ENCODE data around the gene SRGN. TPM values are rescaled to one million over a fixed set of nuclear protein-coding genes. Genes with fewer than 3 reads are reported as not detected.

SRGN gene
- total and polyA plus RNA-seq, 2 donors (not counting 1 experiment from before 2014, with no cell fraction given) = 47.3 to 52.3 TPM

GRCh38 chr10:69097729-69098128, 9.8 kb downstream of the SRGN start:
- H4K20me1 ChIP-seq (ENCODE audit: control insufficient read depth, insufficient read depth, low read length, poor library complexity, severe bottlenecking) = no peaks in the 10 kb centered on the region
- 100% methylated on average over 2 of the region's 4 CpGs for WGBS (ENCODE audit: insufficient coverage)
- H3K9me3 ChIP-seq (ENCODE audit: control extremely low read depth in 1 of 3, control insufficient read depth in 2 of 3, insufficient read depth in 1 of 3, low read length in 2 of 3) = no peaks in the 10 kb centered on the region
- intact Hi-C loops (cut with micrococcal nuclease) = loop anchor here (10.0 kb wide), 1 partner anchor 373 kb away; the partner anchor contains the start of gene CCAR1
- Mint-ChIP-seq H3K4me3 (no peak overlapping the region), H3K27me3 (no peaks in the 10 kb centered on the region), H3K27ac (no peak overlapping the region), H3K4me1 (peaks cover 7% of the 10 kb centered on the region), H3K9me3 (ENCODE audit: insufficient read depth) (no peaks in the 10 kb centered on the region)
- no peak for TF ChIP-seq EZH2 (IDR thresholded peaks at IDR 0.05; ENCODE audit: borderline replicate concordance, insufficient read depth, low read depth, low read length, poor library complexity, severe bottlenecking)
- TF ChIP-seq CTCF (IDR thresholded peaks at IDR 0.05) = no peak
- no peak overlapping the region for H3K9ac ChIP-seq (ENCODE audit: low read length)
- H3K27ac ChIP-seq (ENCODE audit: low read length in 2 of 2) = no peak overlapping the region
- no peak overlapping the region for H2AFZ ChIP-seq (ENCODE audit: insufficient read depth, low read depth, low read length, poor library complexity, severe bottlenecking)
- H3K79me2 ChIP-seq (ENCODE audit: control insufficient read depth, insufficient read depth, low read length) = peaks cover 37% of the 10 kb centered on the region
- ChIA-PET CTCF (interaction anchor here (11.8 kb wide), 1 partner anchor 92 kb away, joined by 197 read pairs; no protein-coding TSS in a partner anchor), POLR2A (no interaction called here)
- peaks cover 0 to 16% of the 10 kb centered on the region in 2 experiments for H3K36me3 ChIP-seq (replicated peaks in 1 of 2; ENCODE audit: control extremely low read depth in 1 of 2, control insufficient read depth in 1 of 2, extremely low read depth in 1 of 2, insufficient read depth in 2 of 2, low read length in 1 of 2)
- no peak overlapping the region for H3K4me3 ChIP-seq (ENCODE audit: control extremely low read depth in 1 of 5, extremely low read depth in 1 of 5, insufficient read depth in 1 of 5, low read depth in 2 of 5, low read length in 4 of 5)
- DNase-seq (no peak), ATAC-seq (ENCODE audit: low read depth) (no peak)
- no peak overlapping the region for H3K4me2 ChIP-seq (replicated peaks; ENCODE audit: low read depth, low read length, poor library complexity, severe bottlenecking)
- peaks cover 4 to 8% of the 10 kb centered on the region in 2 donors for H3K4me1 ChIP-seq (ENCODE audit: control insufficient read depth in 2 of 2, insufficient read depth in 2 of 2, low read length in 2 of 2)
- H3K27me3 ChIP-seq (replicated peaks in 1 of 4; ENCODE audit: control extremely low read depth in 1 of 4, control insufficient read depth in 3 of 4, insufficient read depth in 4 of 4, low read length in 3 of 4) = no peaks in the 10 kb centered on the region

GRCh38 chr10:69100136-69100872, 12.4 kb downstream of the SRGN start:
- Mint-ChIP-seq H3K4me3 (no peak overlapping the region), H3K27me3 (no peaks in the 10 kb centered on the region), H3K27ac (no peak overlapping the region), H3K9me3 (ENCODE audit: insufficient read depth) (no peaks in the 10 kb centered on the region), H3K4me1 (peaks cover 4% of the 10 kb centered on the region)
- H3K4me1 ChIP-seq (ENCODE audit: control insufficient read depth in 2 of 2, insufficient read depth in 2 of 2, low read length in 2 of 2) = no peaks in the 10 kb centered on the region
- no peaks in the 10 kb centered on the region for H3K27me3 ChIP-seq (replicated peaks in 1 of 4; ENCODE audit: control extremely low read depth in 1 of 4, control insufficient read depth in 3 of 4, insufficient read depth in 4 of 4, low read length in 3 of 4)
- no peaks in the 10 kb centered on the region for H4K20me1 ChIP-seq (ENCODE audit: control insufficient read depth, insufficient read depth, low read length, poor library complexity, severe bottlenecking)
- intact Hi-C loops (cut with micrococcal nuclease) = no loop called here
- H3K36me3 ChIP-seq (replicated peaks in 1 of 2; ENCODE audit: control extremely low read depth in 1 of 2, control insufficient read depth in 1 of 2, extremely low read depth in 1 of 2, insufficient read depth in 2 of 2, low read length in 1 of 2) = peaks cover 0 to 30% of the 10 kb centered on the region in 2 experiments
- H3K9me3 ChIP-seq (ENCODE audit: control extremely low read depth in 1 of 3, control insufficient read depth in 2 of 3, insufficient read depth in 1 of 3, low read length in 2 of 3) = no peaks in the 10 kb centered on the region
- no peak overlapping the region for H3K4me3 ChIP-seq (ENCODE audit: control extremely low read depth in 1 of 5, extremely low read depth in 1 of 5, insufficient read depth in 1 of 5, low read depth in 2 of 5, low read length in 4 of 5)
- DNase-seq (no peak), ATAC-seq (ENCODE audit: low read depth) (no peak)
- WGBS (ENCODE audit: insufficient coverage) = 0% methylated on average over 1 of the region's 7 CpGs
- H3K9ac ChIP-seq (ENCODE audit: low read length) = no peak overlapping the region
- no peak for TF ChIP-seq CTCF (IDR thresholded peaks at IDR 0.05)
- H3K79me2 ChIP-seq (ENCODE audit: control insufficient read depth, insufficient read depth, low read length) = peaks cover 15% of the 10 kb centered on the region
- POLR2A ChIA-PET = no interaction called here
- no peak overlapping the region for H3K27ac ChIP-seq (ENCODE audit: low read length in 2 of 2)
- CTCF ChIA-PET = interaction anchor here (0.8 kb wide), 1 partner anchor 96 kb away, joined by 3 read pairs; no protein-coding TSS in a partner anchor
- no peak overlapping the region for H2AFZ ChIP-seq (ENCODE audit: insufficient read depth, low read depth, low read length, poor library complexity, severe bottlenecking)
- H3K4me2 ChIP-seq (replicated peaks; ENCODE audit: low read depth, low read length, poor library complexity, severe bottlenecking) = no peak overlapping the region
